ENCODE data around the gene SGCA. TPM values are rescaled to one million over a fixed set of nuclear protein-coding genes. Genes with fewer than 3 reads are reported as not detected.

The SGCA gene
- total and polyA plus RNA-seq, 2 donors (not counting 3 experiments of a cell fraction or from before 2014, with no cell fraction given), result not detected

- ChIA-PET CTCF (interaction anchor here (2.5 to 3.1 kb wide), 2 partner anchors 12 to 16 kb away, joined by 9 to 15 read pairs; no protein-coding TSS in a partner anchor), POLR2A (no interaction called here)
- H3K9me3 ChIP-seq (replicated peaks; ENCODE audit: control insufficient read depth, insufficient read depth, low read length), result no peaks in the 10 kb centered on the region
- H3K36me3 ChIP-seq (ENCODE audit: control insufficient read depth in 2 of 2, extremely low read depth in 1 of 2, insufficient read depth in 2 of 2, low read length in 2 of 2), result no peaks in the 10 kb centered on the region
- no peaks in the 10 kb centered on the region for H3K9me1 ChIP-seq (replicated peaks; ENCODE audit: control insufficient read depth, extremely low read depth, insufficient read depth, low read length)
- no TSS peak for BruUV-seq (replicated peaks)
- no peak overlapping the region for H3K4me3 ChIP-seq (replicated peaks in 1 of 3; ENCODE audit: insufficient read depth in 1 of 3, low read depth in 1 of 3, low read length in 3 of 3)
- no peak overlapping the region for H3K4me2 ChIP-seq (ENCODE audit: insufficient read depth, low read length)
- H3K9ac ChIP-seq (replicated peaks; ENCODE audit: extremely low read depth, insufficient read depth, low read length), result no peak overlapping the region
- H3K4me1 ChIP-seq (ENCODE audit: control insufficient read depth, extremely low read depth, insufficient read depth, low read length), result no peaks in the 10 kb centered on the region
- H2AFZ ChIP-seq (ENCODE audit: low read depth, low read length), result no peak overlapping the region
- FAIRE-seq (no peak), DNase-seq (ENCODE audit: low read depth, low spot score) (no peak)
- no peaks in the 10 kb centered on the region for H3K79me2 ChIP-seq (ENCODE audit: control insufficient read depth, insufficient read depth, low read length)
- intact Hi-C loops (cut with micrococcal nuclease), result no loop called here
- no peak overlapping the region for H3K27ac ChIP-seq (ENCODE audit: insufficient read depth, low read depth, low read length)
- no peaks in the 10 kb centered on the region for H3K27me3 ChIP-seq (ENCODE audit: control insufficient read depth in 2 of 2, insufficient read depth in 2 of 2, low read length in 2 of 2)
- dilution Hi-C loops (cut with MboI; ENCODE audit: extremely low pct_ligation_motif_present, low sequenced_read_pairs), result no loop called here
- TF ChIP-seq POLR2A (IDR thresholded peaks at IDR 0.05; ENCODE audit: low read depth, low read length), result no peak
- no peak for TF ChIP-seq EZH2 (IDR thresholded peaks at IDR 0.05; ENCODE audit: borderline replicate concordance, low read depth, low read length, severe bottlenecking)
- no peak for TF ChIP-seq GATA2 (IDR thresholded peaks at IDR 0.05; ENCODE audit: insufficient read depth, insufficient read length, low read depth, low read length)
- TF ChIP-seq, protein P1, sequence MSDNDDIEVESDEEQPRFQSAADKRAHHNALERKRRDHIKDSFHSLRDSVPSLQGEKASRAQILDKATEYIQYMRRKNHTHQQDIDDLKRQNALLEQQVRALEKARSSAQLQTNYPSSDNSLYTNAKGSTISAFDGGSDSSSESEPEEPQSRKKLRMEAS (IDR thresholded peaks at IDR 0.05; ENCODE audit: insufficient read depth, insufficient read length), result no peak
- TF ChIP-seq MYC (IDR thresholded peaks at IDR 0.05; ENCODE audit: low read depth, low read length), result no peak
- TF ChIP-seq FOS (IDR thresholded peaks at IDR 0.05; ENCODE audit: borderline replicate concordance, insufficient read depth, low read length), result no peak
- TF ChIP-seq JUN (IDR thresholded peaks at IDR 0.05; ENCODE audit: borderline replicate concordance, insufficient read depth, insufficient read length, low read depth), result no peak
- no peak for TF ChIP-seq CTCF (IDR thresholded peaks at IDR 0.05; ENCODE audit: extremely low read depth in 1 of 2, insufficient read depth in 1 of 2, low read depth in 1 of 2, low read length in 2 of 2)
- no peak for TF ChIP-seq POLR2AphosphoS5 (IDR thresholded peaks at IDR 0.05; ENCODE audit: insufficient read depth, low read depth, low read length)
- no peaks in the 10 kb centered on the region for H4K20me1 ChIP-seq (replicated peaks; ENCODE audit: control insufficient read depth, extremely low read depth, insufficient read depth, low read length)
Observed at GRCh38 chr17:50185631-50186471, 20.0 kb downstream of the SGCA start.

Measured in endothelial cell of umbilical vein (primary cell).